ENCODE measurements around the gene OR56A5. TPM values are rescaled to one million over a fixed set of nuclear protein-coding genes. Genes with fewer than 3 reads are reported as not detected.

The OR56A5 gene
- total RNA-seq, 1 donor from 2014 or later: not detected

GRCh38 chr11:5933116-5933515, 35.2 kb downstream of the OR56A5 start:
- Mint-ChIP-seq H3K36me3 (ENCODE audit: low read depth) (peaks cover 31% of the 10 kb centered on the region), H3K4me3 (no peak overlapping the region), H3K4me1 (no peaks in the 10 kb centered on the region), H3K27ac (ENCODE audit: unreplicated experiment) (no peak overlapping the region), H3K9me3 (peaks cover 50% of the 10 kb centered on the region), H3K27me3 (ENCODE audit: low read depth) (no peaks in the 10 kb centered on the region)
- DNase-seq (ENCODE audit: low read depth, low spot score): no peak
- TF ChIP-seq, protein P1, sequence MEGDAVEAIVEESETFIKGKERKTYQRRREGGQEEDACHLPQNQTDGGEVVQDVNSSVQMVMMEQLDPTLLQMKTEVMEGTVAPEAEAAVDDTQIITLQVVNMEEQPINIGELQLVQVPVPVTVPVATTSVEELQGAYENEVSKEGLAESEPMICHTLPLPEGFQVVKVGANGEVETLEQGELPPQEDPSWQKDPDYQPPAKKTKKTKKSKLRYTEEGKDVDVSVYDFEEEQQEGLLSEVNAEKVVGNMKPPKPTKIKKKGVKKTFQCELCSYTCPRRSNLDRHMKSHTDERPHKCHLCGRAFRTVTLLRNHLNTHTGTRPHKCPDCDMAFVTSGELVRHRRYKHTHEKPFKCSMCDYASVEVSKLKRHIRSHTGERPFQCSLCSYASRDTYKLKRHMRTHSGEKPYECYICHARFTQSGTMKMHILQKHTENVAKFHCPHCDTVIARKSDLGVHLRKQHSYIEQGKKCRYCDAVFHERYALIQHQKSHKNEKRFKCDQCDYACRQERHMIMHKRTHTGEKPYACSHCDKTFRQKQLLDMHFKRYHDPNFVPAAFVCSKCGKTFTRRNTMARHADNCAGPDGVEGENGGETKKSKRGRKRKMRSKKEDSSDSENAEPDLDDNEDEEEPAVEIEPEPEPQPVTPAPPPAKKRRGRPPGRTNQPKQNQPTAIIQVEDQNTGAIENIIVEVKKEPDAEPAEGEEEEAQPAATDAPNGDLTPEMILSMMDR (conservative IDR thresholded peaks at IDR 0.05): no peak

- TF ChIP-seq, protein P1 (conservative IDR thresholded peaks at IDR 0.05): no peak
- Mint-ChIP-seq H3K4me3 (no peak overlapping the region), H3K36me3 (ENCODE audit: low read depth) (peaks cover 26% of the 10 kb centered on the region), H3K4me1 (no peaks in the 10 kb centered on the region), H3K9me3 (peaks cover 46% of the 10 kb centered on the region), H3K27me3 (ENCODE audit: low read depth) (no peaks in the 10 kb centered on the region), H3K27ac (ENCODE audit: unreplicated experiment) (no peak overlapping the region)
- DNase-seq (ENCODE audit: low read depth, low spot score): no peak
Measured at GRCh38 chr11:5932671-5933070, 35.6 kb downstream of the OR56A5 start.

DNA sequence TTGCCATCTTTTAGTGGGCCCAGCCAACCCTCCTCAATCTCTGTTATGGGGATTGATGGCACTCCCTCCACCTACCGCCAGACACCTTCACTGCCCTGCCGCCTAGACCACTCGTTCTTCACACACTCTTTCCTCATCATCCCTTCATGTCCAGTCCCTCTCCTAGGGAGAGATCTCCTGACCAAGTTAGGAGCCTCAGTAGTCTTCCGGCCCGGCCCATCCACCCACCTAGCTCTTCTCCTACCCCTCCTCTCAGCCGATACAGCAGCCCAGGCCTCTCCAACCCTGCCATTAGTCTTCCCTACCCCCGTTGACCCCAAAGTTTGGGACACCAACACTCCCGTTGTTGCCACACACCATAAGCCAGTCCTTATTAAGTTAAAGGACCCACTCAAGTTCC, 37.2 kb downstream of the OR56A5 start:
- no peaks in the 10 kb centered on the region for H3K27me3 Mint-ChIP-seq (ENCODE audit: low read depth)
- H3K4me3 Mint-ChIP-seq: no peak overlapping the region
- peaks cover 17% of the 10 kb centered on the region for H3K36me3 Mint-ChIP-seq (ENCODE audit: low read depth)
- peaks cover 33% of the 10 kb centered on the region for H3K9me3 Mint-ChIP-seq
- no peak overlapping the region for H3K27ac Mint-ChIP-seq (ENCODE audit: unreplicated experiment)
- TF ChIP-seq, protein P1 (conservative IDR thresholded peaks at IDR 0.05): no peak
- DNase-seq (ENCODE audit: low read depth, low spot score): no peak
- no peaks in the 10 kb centered on the region for H3K4me1 Mint-ChIP-seq

DNA sequence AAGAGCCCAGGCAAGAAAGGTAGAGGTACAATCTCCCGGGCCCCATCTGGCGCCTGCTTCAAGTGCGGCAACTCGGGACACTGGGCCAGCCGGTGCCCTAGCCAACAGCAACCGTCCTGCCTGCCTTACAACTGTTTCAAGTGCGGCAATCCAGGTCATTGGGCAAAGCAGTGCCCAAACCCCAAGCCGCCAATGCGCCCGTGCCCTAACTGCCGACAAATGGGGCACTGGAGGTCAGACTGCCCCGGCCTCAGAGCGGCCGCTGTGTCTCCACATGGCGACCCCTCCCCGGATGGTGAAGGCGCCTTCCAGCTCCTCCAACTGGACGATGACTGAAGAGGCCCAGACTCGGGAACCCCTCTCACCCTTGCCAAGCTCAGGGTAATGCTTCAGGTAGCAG, 37.7 kb downstream of the OR56A5 start:
- TF ChIP-seq, protein P1 (conservative IDR thresholded peaks at IDR 0.05): no peak
- DNase-seq (ENCODE audit: low read depth, low spot score): no peak
- Mint-ChIP-seq H3K4me1 (no peaks in the 10 kb centered on the region), H3K27me3 (ENCODE audit: low read depth) (peaks cover under 1% of the 10 kb centered on the region), H3K36me3 (ENCODE audit: low read depth) (peaks cover 14% of the 10 kb centered on the region), H3K4me3 (no peak overlapping the region), H3K27ac (ENCODE audit: unreplicated experiment) (no peak overlapping the region), H3K9me3 (peaks cover 28% of the 10 kb centered on the region)

DNA sequence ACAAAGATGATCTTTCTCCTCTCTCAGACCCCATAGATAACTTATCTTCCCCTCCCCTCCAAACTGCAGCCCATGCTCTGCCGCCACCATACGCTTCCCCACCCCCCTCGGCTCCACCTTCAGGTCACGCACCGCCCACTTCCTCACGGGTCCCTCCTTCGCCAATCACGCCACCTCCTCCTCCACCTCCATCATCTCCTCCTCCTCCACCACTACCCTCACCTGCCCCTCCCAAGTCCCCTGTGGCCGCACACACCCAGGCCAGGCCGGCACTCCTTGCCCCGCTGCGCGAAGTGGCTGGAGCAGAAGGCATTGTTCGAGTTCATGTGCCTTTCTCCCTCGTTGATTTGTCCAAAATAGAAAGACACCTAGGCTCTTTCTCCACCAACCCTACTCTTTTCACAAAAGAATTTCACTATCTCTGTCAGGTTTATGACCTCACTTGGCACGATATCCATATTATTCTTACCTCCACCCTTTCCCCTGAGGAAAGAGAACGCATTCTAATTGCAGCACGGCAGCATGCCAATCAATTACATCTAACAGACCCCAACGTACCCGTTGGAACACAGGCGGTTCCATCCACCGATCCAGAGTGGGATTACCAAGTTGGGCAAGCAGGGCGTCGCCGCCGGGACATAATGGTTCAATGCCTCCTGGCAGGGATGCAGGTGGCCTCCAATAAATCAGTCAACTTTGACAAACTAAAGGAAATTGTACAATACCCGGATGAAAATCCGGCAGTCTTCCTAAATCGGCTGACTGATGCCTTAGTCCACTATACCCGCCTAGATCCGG, 38.5 kb downstream of the OR56A5 start:
- no peaks in the 10 kb centered on the region for H3K4me1 Mint-ChIP-seq
- H3K27me3 Mint-ChIP-seq (ENCODE audit: low read depth): peaks cover 3% of the 10 kb centered on the region
- H3K9me3 Mint-ChIP-seq: peaks cover 26% of the 10 kb centered on the region

More for the DNA sequence above, 38.5 kb downstream of the OR56A5 start:
- Mint-ChIP-seq H3K4me3 (no peak overlapping the region), H3K36me3 (ENCODE audit: low read depth) (peaks cover 14% of the 10 kb centered on the region), H3K27ac (ENCODE audit: unreplicated experiment) (no peak overlapping the region)
- TF ChIP-seq, protein P1 (conservative IDR thresholded peaks at IDR 0.05): no peak
- DNase-seq (ENCODE audit: low read depth, low spot score): no peak

All from neural crest cell (in vitro differentiated cells).